Stimulated activated CD4-positive, alpha-beta T cell treated with anti-CD3 and anti-CD28 coated beads, Interleukin-2, amount 100 ng/mL, for 48 hours (primary cell): ENCODE results near the gene CLIC4.
"Not testable (repeated sequence)": the region's sequence is repeated elsewhere in the genome, so short reads cannot be mapped to it uniquely, and the experiment has no call there.

Experiments
- DNase-seq, 2 donors: peaks; one replicate each; pipeline ENCODE4 v3.0.0-alpha.2; 2020

Gene CLIC4

DNA sequence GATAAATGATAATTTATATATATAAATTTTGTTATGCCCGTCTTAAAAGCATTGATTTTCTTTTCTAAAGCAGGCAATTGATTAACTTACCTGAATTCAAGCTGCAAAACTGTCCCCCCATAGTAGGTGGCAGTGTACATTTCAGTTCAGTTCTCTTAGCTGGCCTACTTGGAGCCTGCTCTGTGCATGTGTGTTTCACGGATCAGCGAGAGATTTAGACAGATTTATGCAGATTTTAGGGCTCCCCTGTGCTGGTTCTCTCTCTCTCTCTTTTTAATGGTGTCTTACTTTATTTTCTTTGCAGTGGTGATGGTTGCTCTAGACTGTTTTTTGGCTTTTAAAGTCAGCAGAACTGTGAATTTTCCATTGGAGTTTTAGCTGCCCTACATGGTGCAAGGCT is 30.7 kb downstream of the CLIC4 start:
- DNase-seq, result no peak

DNA sequence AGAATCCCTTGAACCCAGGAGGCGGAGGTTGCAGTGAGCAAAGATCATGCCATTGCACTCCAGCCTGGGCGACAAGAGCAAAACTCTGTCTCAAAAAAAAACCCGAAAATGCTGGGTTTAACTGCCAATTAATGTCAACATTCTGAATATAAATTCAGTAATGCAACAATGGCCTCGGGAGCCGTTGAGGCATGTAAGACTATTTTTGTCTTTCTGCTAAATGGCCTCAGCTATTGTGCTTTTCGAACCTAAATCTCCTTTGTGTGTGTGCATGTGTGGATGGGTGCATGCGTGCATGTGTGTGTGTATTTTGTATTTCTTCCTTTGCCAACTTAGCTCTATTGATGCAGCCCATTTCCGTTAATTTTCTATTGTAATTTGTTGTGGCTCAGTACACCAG is 31.6 kb downstream of the CLIC4 start:
- no peak for DNase-seq

DNA sequence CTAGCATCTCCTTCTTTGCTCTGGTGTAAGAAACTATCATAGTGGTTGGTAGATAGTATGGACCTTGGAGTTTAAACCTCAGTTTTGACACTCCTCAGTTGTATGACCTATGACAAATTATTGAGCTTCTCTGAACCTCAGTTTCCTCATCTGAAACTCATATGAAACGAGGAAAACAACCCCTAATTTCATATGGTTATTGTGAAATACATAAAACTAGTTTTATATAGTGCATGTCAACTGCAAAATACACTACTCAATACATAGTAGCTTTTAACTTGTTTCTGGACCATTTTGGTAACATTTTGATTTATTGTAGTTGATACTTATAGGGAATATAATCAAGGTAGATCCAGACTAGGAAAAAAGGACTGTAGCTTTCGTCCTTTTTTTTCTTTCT is 32.9 kb downstream of the CLIC4 start:
- no peak for DNase-seq

DNA sequence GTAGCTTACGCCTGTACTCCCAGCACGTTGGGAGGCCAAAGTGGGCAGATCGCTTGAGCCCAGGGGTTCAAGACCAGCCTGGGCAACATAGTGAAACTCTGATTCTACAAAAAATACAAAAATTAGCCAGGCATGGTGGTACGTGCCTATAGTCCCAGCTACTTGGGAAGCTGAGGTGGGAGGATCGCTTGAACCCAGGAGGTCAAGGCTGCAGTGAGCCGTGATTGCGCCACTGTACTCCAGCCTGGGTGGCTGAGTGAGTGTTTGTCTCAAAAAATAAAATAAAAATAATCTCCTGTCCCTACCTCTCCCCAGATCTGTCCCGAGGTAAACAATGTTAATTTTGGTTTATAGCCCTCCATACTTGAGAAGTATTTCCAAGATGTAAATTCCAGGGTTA is 34.0 kb downstream of the CLIC4 start:
- DNase-seq, result not testable (repeated sequence)

DNA sequence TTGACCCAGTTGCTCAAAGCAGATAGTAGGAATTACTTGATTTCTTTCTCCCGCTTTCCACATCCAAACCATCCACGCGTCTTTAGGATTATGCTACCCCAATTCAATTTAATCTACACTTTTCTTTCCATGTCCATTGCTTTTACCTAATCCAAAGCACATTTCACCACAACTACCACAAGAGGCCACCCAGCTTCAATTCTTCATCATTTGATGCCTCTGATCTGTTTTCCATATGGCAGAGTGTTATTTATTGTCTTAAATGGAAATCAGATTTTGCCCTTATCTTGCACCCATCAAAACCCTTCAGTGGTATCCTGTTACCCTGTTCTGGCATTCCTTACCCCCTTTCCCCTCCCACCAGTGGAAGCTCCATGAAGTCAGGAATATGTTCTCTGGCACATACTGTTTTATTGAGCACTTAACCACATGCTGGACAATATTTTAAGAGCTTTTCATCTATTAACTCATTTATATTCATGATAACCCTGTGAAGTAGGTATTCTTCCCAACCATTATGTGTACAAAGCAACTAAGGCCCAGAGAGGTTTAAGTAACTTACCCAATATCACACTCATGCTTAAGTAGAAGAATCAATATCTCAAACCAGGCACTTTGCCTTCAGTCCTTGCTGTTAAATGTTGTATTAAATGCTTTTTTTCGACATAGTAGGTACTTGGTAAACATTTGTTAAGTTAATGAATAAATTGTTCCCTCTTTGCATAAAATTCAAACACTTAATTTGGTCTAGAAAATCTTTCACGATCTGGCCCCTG is 34.6 kb downstream of the CLIC4 start:
- DNase-seq, result no peak

DNA sequence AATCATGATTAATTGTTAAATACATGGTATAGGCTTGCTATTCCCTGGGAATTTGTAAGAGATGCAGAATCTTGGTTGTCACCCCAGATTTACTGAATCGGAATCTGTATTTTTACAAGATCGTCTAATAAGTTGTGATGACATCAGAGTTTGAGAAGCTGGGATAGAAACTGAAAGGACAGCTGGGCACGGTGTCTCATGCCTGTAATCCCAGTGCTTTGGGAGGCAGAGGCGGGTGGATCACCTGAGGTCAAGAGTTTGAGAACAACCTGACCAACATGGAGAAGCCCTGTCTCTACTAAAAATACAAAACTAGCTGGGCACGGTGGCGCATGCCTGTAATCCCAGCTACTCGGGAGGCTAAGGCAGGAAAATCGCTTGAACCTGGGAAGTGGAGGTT is 35.4 kb downstream of the CLIC4 start:
- DNase-seq, result not testable (repeated sequence)

DNA sequence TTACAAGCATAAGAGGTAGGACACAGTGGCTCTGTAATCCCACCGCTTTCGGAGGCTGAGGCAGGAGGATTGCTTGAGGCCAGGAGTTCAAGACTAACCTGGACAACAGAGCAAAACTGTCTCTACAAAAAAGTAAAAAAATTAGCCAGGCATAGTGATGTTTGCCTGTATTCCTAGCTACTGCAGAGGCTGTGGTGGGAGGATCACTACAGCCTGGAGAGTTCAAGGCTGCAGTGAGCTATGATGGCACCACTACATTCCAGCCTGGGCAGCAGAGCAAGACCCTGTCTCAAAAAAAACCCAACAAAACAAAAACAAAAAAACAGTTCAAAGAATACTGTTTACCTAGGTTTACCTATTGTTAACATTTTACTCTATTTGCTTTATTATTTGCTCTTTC is 37.4 kb downstream of the CLIC4 start:
- no peak for DNase-seq

DNA sequence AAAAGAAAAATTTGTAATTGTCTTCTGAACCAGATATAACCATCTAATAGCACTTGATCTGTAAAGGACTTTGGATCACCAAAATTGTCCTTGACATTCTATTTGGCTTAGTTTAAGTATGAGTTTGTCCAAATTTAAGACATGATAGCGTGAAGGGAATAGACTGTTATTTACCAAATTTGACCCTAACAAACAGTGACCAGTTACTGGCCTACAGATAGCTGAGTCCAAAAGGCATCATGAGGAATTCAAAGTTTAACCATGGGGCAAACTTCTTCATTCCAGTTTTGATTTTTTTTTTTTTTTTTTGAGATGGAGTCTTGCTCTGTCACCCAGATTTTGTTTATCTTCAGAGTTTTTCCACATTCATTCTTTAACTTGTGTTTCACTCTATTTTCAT is 38.5 kb downstream of the CLIC4 start:
- DNase-seq, result no peak

DNA sequence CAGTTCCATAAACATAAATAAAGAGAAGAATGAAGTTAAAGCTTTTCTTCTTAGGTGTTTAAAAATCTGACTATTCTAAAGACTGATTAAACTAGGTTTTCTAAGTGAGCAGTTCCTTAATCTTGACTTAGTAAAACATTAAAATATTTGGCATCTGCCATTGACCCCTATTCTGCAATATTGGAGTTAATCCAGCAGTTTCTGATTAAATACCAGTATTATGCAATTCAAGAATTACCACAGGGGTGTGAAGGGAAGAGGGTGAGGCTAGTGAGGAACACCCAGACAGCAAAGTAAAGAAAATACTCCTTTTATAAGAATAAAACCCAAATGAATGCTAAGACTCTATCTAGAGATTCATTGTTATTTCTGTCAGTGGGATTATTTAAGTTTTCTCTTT is 40.9 kb downstream of the CLIC4 start:
- no peak for DNase-seq

DNA sequence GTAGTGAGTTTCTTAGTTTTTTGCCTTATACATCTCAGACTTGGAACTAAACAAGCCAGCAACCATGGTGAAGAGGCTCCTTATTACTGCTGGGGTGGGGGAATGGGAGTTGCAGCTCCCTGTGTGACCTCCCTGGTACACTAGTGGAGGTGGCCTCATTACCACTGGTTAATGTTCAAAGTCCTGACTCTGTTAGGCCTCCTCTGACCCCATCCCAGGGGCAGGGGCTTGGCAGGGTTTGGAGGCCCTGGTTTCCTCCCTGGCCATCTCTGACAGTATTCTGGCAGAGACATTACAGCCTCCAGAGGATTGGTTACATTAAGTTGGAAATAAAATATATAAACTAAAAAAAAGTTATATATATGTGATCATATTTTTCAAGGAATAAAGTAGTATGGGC is 45.2 kb downstream of the CLIC4 start:
- no peak for DNase-seq

DNA sequence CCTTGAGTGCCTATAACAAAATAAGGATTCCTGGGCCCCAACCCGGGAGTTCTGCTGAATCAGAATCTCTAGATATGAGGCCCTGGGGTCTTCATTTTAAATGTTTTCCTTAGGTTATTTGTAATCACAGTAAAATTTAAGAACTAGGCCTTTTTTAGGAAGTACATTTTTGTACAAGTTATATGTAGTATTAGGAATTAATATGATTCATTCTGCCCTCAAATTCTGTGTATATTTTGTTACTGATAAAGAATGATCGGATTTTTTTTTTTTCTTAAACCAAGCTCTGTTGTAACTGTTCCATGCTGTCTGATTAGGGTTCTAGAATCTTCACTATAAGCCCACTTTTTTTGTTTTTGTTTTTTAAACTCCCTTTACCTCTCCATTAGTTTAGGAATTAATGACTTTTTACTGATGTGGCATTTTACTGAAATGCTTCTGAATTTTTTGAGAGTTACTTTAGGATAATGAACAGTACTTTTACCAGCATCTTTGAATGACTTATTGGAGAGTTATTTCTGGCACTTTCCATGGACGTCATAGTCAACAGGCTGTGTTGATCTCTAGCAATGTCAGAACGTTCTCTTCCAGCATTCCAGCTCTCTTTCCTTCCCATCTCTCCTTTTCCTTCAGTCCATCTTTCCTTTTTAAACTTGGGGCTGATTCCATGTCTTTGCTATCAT is 48.3 kb downstream of the CLIC4 start:
- DNase-seq, result no peak

DNA sequence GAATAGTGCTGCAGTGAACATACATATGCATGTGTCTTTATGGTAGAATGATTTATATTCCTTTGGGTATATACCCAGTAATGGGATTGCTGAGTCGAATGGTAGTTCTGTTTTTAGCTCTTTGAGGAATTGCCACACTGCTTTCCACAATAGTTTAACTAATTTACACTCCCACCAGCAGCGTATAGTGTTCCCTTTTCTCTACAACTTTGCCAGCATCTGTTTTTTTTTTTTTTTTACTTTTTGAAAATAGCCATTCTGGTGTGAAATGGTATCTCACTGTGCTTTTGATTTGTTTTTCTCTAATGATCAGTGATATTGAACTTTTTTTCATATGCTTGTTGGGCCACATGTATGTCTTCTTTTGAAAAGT is 48.9 kb downstream of the CLIC4 start:
- DNase-seq, result not testable (repeated sequence)

DNA sequence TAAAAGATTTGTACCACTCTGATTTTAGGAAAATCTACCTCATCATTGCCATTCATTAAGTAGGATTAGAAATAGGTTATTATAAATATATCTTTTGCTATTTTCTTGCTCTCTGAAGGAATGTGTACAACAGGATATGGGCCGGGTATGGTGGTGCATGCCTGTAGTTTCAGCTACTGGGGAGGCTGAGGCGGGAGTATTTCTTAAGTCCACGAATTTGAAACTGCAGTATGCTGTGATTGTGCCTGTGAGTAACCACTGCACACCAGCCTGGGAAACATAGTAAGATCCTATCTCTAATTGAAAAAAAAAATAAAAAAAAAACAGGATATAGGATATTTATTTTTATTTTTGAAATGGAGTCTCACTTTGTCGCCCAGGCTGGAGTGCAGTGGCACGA is 50.0 kb downstream of the CLIC4 start:
- no peak for DNase-seq

DNA sequence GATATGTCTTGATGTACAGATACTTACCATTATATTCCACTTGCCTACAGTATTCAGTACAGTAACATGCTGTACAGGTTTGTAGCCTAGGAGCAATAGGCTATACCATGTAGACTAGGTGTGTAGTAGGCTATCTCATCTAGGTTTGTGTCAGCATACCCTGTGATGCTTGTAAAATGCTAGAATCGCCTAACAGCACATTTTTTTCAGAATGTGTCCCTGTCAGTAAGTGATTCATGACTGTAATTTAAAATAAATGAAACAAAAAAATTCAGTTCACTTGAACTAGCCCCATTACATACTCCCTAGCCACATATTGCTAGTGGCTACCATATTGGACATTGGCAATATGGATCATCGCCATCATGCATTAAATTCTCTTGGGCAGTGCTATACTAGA is 51.3 kb downstream of the CLIC4 start:
- no peak for DNase-seq

DNA sequence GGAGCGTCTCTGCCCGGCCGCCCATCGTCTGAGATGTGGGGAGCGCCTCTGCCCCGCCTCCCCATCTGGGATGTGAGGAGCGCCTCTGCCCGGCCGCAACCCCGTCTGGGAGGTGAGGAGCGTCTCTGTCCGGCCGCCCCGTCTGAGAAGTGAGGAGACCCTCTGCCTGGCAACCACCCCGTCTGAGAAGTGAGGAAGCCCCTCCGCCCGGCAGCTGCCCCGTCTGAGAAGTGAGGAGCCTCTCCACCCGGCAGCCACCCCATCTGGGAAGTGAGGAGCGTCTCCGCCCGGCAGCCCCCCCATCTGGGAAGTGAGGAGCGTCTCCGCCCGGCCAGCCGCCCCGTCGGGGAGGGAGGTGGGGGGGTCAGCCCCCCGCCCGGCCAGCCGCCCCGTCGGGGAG is 54.0 kb downstream of the CLIC4 start:
- not testable (repeated sequence) for DNase-seq

DNA sequence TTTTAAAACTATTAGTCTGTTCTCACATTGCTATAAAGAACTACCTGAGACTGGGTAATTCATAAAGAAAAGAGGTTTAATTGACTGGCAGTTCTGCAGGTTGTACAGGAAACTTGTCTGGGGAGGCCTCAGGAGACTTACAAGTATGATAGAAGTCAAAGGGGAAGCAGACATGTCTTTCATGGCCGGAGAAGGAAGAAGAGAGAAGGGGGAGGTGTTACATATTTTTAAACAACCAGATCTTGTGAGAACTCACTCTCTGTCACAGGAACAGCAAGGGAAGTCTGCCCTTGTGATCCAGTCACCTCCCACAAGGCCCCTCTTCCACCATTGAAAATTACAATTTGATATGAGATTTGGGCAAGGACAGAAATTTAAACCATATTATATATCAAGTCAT is 55.9 kb downstream of the CLIC4 start:
- DNase-seq, result no peak

DNA sequence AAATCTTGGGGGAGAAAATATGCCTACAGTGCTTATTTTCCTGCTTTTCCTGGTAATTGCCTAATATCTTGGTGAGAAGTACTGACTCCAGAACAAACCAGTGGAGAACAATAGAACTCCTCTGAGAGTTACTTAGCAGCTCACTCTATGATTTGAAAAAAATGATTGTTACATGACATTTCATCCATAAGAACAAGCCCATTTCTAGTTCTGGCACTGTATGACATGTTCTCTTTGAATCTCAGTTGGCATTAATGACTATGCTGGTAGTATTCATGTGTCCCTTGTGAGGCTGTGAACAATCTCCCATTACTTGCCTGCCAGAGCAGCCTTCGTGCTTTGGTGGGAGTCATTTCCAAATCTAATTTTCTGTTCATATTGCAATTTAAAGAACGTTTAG is 58.0 kb downstream of the CLIC4 start:
- DNase-seq, result no peak

DNA sequence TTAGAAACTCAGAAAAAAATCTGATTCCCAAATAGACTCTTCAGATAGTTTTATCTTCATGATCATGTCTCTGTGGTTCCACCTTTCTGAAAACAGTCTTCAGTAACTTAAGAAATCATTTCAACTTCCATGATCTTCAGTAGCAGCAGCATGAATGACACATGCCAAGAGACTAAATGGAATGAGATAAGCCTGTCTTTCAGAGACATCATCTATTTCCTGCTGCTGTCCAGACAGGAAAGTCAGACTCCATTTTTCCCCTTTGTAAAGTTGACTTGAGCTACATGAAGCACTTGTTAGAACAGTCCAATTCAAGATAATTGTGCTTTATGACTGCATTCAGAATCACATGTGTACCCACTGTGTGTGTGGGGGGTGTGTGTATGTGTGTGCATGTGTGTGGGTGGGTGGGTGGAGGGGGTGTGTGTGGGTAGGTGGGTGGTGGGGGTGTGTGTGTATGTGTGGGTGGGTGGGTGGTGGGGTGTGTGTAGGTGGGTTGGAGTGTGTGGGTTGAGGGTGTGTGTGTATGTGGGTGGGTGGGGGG is 58.8 kb downstream of the CLIC4 start:
- no peak for DNase-seq

DNA sequence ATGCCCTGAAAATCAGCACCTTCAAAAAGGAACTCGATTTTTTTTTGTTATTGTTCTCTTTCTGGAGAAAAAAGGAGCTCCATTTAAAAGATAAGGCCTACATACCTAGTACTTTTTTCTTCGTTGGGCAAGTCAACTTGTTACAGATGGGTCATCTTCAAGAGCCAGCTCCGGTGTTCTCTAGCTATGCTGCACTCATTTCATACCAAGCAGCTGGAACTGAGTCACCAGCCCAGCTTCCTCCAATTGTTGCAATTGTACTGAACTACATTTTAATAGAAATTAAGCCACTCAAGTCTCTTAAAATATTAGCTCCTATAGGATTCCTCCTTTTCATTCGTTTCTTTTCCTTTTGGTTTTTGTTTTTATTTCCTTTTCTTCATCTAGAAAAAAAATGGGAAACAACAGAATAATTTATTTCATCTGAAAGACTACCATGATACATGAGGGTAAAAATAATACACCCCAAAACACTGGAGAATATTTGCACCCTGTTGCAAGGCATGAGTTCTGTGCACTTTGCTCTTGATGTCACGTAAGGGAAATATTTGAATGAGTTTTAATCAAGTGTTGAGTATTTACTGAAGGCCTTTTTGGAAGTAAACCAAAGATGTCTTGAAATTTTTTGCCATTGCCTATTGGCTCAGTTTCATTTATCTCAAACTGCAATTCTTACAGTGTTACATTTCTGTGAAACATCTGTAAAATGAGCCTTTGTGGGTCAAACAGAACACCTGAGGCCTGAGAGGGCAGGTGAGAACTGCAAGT is 60.5 kb downstream of the CLIC4 start:
- no peak for DNase-seq

DNA sequence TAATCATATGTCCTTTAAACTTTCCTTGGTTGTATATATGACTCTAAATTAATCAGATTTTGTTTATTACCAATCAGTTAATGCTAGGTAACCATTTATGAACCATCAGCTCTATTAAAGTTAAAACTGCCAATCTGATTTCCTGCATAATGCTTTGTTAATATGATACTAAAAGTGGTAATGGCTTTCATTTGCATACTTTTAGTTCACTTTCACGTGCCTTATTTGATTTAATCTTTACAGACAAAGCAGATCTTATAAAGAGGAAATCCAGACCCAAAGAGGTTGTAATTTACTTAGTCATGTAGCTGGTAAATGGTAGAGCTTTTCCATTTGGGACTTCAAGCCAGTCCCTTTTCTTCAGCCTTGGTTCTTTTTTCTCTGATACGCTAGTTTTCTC is 61.3 kb downstream of the CLIC4 start:
- DNase-seq, result no peak

DNA sequence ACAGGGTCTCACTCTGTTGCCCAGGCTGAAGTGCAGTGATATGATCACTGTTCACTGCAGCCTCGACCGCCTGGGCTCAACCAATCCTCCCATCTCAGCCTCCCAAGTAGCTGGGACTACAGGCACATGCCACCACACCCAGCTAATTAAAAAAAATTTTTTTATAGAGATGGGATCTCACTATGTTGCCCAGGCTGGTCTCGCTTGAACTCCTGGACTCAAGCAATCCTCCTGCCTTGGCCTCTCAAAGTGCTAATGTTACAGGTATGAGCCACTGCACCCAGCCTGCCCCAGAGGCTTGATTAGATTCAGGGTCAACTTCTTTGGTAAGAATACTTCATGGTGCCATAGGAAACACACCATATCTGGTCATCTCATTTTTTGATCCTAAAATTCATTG is 66.2 kb downstream of the CLIC4 start:
- not testable (repeated sequence) for DNase-seq

DNA sequence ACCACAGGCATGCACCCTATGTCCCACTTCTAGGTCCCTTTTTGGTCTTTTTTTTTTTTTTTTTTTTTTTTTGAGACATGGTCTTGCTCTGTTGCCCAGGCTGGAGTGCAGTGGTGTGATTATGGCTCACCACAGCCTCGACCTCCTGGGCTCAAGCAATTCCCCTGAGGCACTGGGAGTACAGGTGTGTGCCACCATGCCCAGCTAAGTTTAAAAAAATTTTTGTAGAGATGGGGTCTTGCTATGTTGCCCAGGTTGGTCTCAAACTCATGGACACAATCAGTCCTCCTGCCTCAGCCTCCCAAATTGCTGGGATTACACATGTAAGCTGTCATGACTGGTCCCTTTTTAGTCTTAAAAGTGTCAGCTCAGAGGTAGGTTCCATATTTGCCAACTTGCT is 75.0 kb downstream of the CLIC4 start:
- DNase-seq, result not testable (repeated sequence)

DNA sequence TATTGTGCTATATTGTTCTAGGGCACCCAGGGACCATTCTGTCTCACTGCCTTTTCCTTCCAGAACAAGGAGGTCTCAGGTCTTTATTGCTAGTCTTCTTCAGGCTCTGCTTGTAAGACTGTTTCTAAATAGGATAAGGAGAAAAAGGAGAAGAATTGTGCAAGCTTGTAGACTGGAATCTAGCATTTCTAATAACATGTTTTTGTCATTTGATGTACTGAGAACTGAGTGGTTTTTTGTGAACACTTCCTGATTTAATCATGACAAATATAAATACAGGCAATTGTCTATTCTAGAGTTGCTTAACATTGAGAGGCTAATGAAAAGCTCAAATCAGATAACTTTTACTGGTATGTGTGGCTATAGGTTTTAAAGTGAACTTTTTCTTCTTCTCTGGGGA is 77.6 kb downstream of the CLIC4 start:
- no peak for DNase-seq

DNA sequence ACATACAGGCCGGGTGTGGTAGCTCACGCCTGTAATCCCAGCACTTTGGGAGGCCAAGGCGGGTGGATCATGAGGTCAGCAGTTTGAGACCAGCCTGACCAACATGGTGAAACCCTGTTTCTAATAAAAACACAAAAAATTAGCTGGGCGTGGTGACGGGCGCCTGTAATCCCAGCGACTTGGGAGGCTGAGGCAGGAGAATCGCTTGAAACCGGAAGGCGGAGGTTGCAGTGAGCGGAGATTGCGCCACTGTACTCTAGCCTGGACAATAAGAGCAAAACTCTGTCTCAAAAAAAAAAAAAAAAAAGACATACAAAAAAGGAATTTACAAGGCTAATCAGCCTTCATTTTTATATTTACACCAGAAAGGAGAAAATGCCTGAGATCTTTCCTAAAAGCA is 78.2 kb downstream of the CLIC4 start:
- DNase-seq, result not testable (repeated sequence)
